Measurements from ENCODE around the gene KIAA0586.

KIAA0586 gene

GRCh38 chr14:58571769-58572472 is 144.4 kb downstream of the KIAA0586 start:
- H4K8ac ChIP-seq (ENCODE audit: low read length): peak overlapping the region; percentile 57
- no peak overlapping the region for H2BK120ac ChIP-seq (ENCODE audit: low read depth, low read length)
- peaks cover 1% of the 10 kb centered on the region for H3K4me1 ChIP-seq (ENCODE audit: control insufficient read depth, insufficient read depth, low read depth, low read length)
- H2BK15ac ChIP-seq (ENCODE audit: low read depth, poor library complexity, severe bottlenecking): no peak overlapping the region
- H3K27me3 ChIP-seq (ENCODE audit: control insufficient read depth in 1 of 2, insufficient read depth in 1 of 2, low read length in 2 of 2): peaks cover 0 to 4% of the 10 kb centered on the region in 2 experiments
- peak; percentile 92 for DNase-seq
- no peak overlapping the region for H2BK5ac ChIP-seq (ENCODE audit: low read depth, low read length, poor library complexity, severe bottlenecking)
- 34% methylated on average over 7 of the region's 9 CpGs for WGBS
- no peak overlapping the region for H3K23ac ChIP-seq (ENCODE audit: low read length in 2 of 2)
- peak overlapping the region; percentile 62 for H2AFZ ChIP-seq (ENCODE audit: low read depth, low read length)
- H3K18ac ChIP-seq (ENCODE audit: low read depth in 1 of 2, low read length in 2 of 2): peak overlapping the region in 1 of 2 experiments; percentile 23
- no peak overlapping the region for H3K9ac ChIP-seq (ENCODE audit: low read length)
- H2AK5ac ChIP-seq (ENCODE audit: low read length, severe bottlenecking): no peak overlapping the region
- peak overlapping the region in 1 of 2 experiments; percentile 17 for H2BK12ac ChIP-seq (ENCODE audit: low read length in 2 of 2)
- no peak overlapping the region for H4K91ac ChIP-seq (ENCODE audit: low read length)
- no peaks in the 10 kb centered on the region for H3K9me3 ChIP-seq (ENCODE audit: control insufficient read depth, low read length)
- H3K79me1 ChIP-seq (replicated peaks; ENCODE audit: low read length, poor library complexity, severe bottlenecking): no peaks in the 10 kb centered on the region
- H3K4me2 ChIP-seq (ENCODE audit: low read length, poor library complexity, severe bottlenecking): peak overlapping the region; percentile 43
- H3K4ac ChIP-seq (ENCODE audit: low read depth in 1 of 2, low read length in 2 of 2): no peak overlapping the region
- H3K36me3 ChIP-seq (ENCODE audit: control insufficient read depth in 1 of 2, insufficient read depth in 2 of 2, low read depth in 1 of 2, low read length in 2 of 2): no peaks in the 10 kb centered on the region
- H3K14ac ChIP-seq (ENCODE audit: low read length in 2 of 2): no peak overlapping the region
- H3K27ac ChIP-seq (ENCODE audit: low read length, poor library complexity, severe bottlenecking): no peak overlapping the region
- H3K4me3 ChIP-seq (ENCODE audit: insufficient read depth in 1 of 2, low read depth in 1 of 2, low read length in 2 of 2): no peak overlapping the region

DNA sequence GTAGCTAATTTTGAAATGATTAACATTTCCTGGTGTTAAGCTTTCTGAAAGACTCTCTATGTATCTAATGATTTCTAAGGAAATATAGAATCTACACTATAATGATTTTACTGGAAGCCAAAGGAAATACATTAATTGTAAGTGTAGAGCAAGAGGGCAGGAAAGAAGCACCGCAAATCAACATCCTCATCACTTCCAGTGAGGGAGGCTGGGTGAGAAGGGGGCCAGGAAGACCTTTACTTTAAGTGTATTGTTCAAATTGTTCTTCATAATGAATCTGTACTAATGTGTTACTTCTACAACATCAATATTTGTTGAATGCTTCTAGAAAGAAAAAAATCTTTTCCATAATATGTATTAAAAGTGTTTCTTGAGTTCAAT is 144.9 kb downstream of the KIAA0586 start:
- Histone ChIP-seq H2BK5ac (ENCODE audit: low read depth, low read length, poor library complexity, severe bottlenecking) (no peak overlapping the region), H3K27me3 (ENCODE audit: control insufficient read depth in 1 of 2, insufficient read depth in 1 of 2, low read length in 2 of 2) (peaks cover 0 to 4% of the 10 kb centered on the region in 2 experiments), H3K4me1 (ENCODE audit: control insufficient read depth, insufficient read depth, low read depth, low read length) (peaks cover 1% of the 10 kb centered on the region), H2BK120ac (ENCODE audit: low read depth, low read length) (no peak overlapping the region), H3K9ac (ENCODE audit: low read length) (no peak overlapping the region), H3K9me3 (ENCODE audit: control insufficient read depth, low read length) (no peaks in the 10 kb centered on the region), H2AK5ac (ENCODE audit: low read length, severe bottlenecking) (no peak overlapping the region), H4K8ac (ENCODE audit: low read length) (no peak overlapping the region), H3K4me3 (ENCODE audit: insufficient read depth in 1 of 2, low read depth in 1 of 2, low read length in 2 of 2) (no peak overlapping the region), H3K14ac (ENCODE audit: low read length in 2 of 2) (no peak overlapping the region), H3K79me1 (replicated peaks; ENCODE audit: low read length, poor library complexity, severe bottlenecking) (no peaks in the 10 kb centered on the region), H3K4me2 (ENCODE audit: low read length, poor library complexity, severe bottlenecking) (no peak overlapping the region), H3K23ac (ENCODE audit: low read length in 2 of 2) (no peak overlapping the region), H3K36me3 (ENCODE audit: control insufficient read depth in 1 of 2, insufficient read depth in 2 of 2, low read depth in 1 of 2, low read length in 2 of 2) (no peaks in the 10 kb centered on the region), H2BK12ac (ENCODE audit: low read length in 2 of 2) (no peak overlapping the region), H3K27ac (ENCODE audit: low read length, poor library complexity, severe bottlenecking) (no peak overlapping the region), H3K18ac (ENCODE audit: low read depth in 1 of 2, low read length in 2 of 2) (no peak overlapping the region), H2BK15ac (ENCODE audit: low read depth, poor library complexity, severe bottlenecking) (no peak overlapping the region), H4K91ac (ENCODE audit: low read length) (no peak overlapping the region), H2AFZ (ENCODE audit: low read depth, low read length) (no peak overlapping the region), H3K4ac (ENCODE audit: low read depth in 1 of 2, low read length in 2 of 2) (no peak overlapping the region)
- WGBS: no CpG with 5 or more reads among the region's 1 CpG
- DNase-seq: no peak

DNA sequence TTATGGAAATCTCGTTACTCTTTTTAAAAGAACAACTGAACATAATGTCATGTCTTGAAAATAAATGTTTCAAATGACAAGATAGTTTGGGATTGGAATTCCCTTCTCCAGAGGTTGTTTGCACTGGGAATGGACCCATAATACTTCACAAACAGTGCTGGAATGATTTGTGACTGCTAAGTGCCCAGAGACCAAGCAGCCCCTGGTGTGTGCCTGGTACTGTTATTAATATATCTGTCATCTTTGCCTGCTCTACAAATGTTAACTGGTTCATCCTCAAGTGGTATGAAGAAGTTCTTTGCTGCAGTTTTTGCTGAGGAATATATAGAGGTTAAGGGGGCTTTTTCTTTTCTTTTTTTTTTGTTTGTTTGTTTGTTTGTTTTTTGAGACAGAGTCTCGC is 145.3 kb downstream of the KIAA0586 start:
- Histone ChIP-seq H2BK15ac (ENCODE audit: low read depth, poor library complexity, severe bottlenecking) (no peak overlapping the region), H2BK5ac (ENCODE audit: low read depth, low read length, poor library complexity, severe bottlenecking) (no peak overlapping the region), H3K18ac (ENCODE audit: low read depth in 1 of 2, low read length in 2 of 2) (no peak overlapping the region), H3K79me1 (replicated peaks; ENCODE audit: low read length, poor library complexity, severe bottlenecking) (no peaks in the 10 kb centered on the region), H3K9me3 (ENCODE audit: control insufficient read depth, low read length) (no peaks in the 10 kb centered on the region), H4K8ac (ENCODE audit: low read length) (no peak overlapping the region), H2BK120ac (ENCODE audit: low read depth, low read length) (no peak overlapping the region), H3K27ac (ENCODE audit: low read length, poor library complexity, severe bottlenecking) (no peak overlapping the region), H3K4ac (ENCODE audit: low read depth in 1 of 2, low read length in 2 of 2) (no peak overlapping the region), H2BK12ac (ENCODE audit: low read length in 2 of 2) (no peak overlapping the region), H3K14ac (ENCODE audit: low read length in 2 of 2) (no peak overlapping the region), H2AFZ (ENCODE audit: low read depth, low read length) (no peak overlapping the region), H3K4me3 (ENCODE audit: insufficient read depth in 1 of 2, low read depth in 1 of 2, low read length in 2 of 2) (no peak overlapping the region), H3K27me3 (ENCODE audit: control insufficient read depth in 1 of 2, insufficient read depth in 1 of 2, low read length in 2 of 2) (peaks cover 0 to 4% of the 10 kb centered on the region in 2 experiments), H3K9ac (ENCODE audit: low read length) (no peak overlapping the region), H2AK5ac (ENCODE audit: low read length, severe bottlenecking) (no peak overlapping the region), H3K36me3 (ENCODE audit: control insufficient read depth in 1 of 2, insufficient read depth in 2 of 2, low read depth in 1 of 2, low read length in 2 of 2) (no peaks in the 10 kb centered on the region), H3K4me2 (ENCODE audit: low read length, poor library complexity, severe bottlenecking) (no peak overlapping the region), H4K91ac (ENCODE audit: low read length) (no peak overlapping the region), H3K23ac (ENCODE audit: low read length in 2 of 2) (no peak overlapping the region), H3K4me1 (ENCODE audit: control insufficient read depth, insufficient read depth, low read depth, low read length) (peaks cover 1% of the 10 kb centered on the region)
- DNase-seq: no peak
- 73% methylated on average over 1 of the region's 2 CpGs for WGBS

DNA sequence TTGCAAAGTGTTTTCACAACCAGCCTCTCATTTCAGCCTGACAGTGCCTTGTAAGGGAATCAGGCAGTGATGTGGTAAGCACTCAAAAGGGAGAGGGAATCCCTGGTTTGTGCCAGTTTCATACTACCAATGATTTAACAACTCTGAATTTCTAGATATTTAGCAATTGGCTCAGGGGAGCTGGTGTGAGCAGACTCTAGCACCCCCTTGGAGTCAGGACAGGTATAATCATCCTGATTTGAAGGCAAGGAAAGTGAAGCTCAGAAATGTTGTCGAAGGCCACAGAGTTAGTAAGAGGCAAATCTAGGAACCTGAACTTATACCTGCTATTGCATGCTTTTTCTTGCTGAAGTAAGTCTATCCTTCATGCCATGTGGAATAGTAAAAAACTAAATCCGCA is 147.1 kb downstream of the KIAA0586 start:
- Histone ChIP-seq H2BK12ac (ENCODE audit: low read length in 2 of 2) (no peak overlapping the region), H3K23ac (ENCODE audit: low read length in 2 of 2) (no peak overlapping the region), H2BK120ac (ENCODE audit: low read depth, low read length) (no peak overlapping the region), H3K9ac (ENCODE audit: low read length) (no peak overlapping the region), H2AFZ (ENCODE audit: low read depth, low read length) (no peak overlapping the region), H4K91ac (ENCODE audit: low read length) (no peak overlapping the region), H3K4me1 (ENCODE audit: control insufficient read depth, insufficient read depth, low read depth, low read length) (peaks cover 1% of the 10 kb centered on the region), H3K27me3 (ENCODE audit: control insufficient read depth in 1 of 2, insufficient read depth in 1 of 2, low read length in 2 of 2) (peaks cover 0 to 4% of the 10 kb centered on the region in 2 experiments), H3K9me3 (ENCODE audit: control insufficient read depth, low read length) (no peaks in the 10 kb centered on the region), H2BK5ac (ENCODE audit: low read depth, low read length, poor library complexity, severe bottlenecking) (no peak overlapping the region), H4K8ac (ENCODE audit: low read length) (no peak overlapping the region), H3K18ac (ENCODE audit: low read depth in 1 of 2, low read length in 2 of 2) (no peak overlapping the region), H3K4ac (ENCODE audit: low read depth in 1 of 2, low read length in 2 of 2) (no peak overlapping the region), H3K4me3 (ENCODE audit: insufficient read depth in 1 of 2, low read depth in 1 of 2, low read length in 2 of 2) (no peak overlapping the region), H3K14ac (ENCODE audit: low read length in 2 of 2) (no peak overlapping the region), H2AK5ac (ENCODE audit: low read length, severe bottlenecking) (no peak overlapping the region), H2BK15ac (ENCODE audit: low read depth, poor library complexity, severe bottlenecking) (no peak overlapping the region), H3K36me3 (ENCODE audit: control insufficient read depth in 1 of 2, insufficient read depth in 2 of 2, low read depth in 1 of 2, low read length in 2 of 2) (no peaks in the 10 kb centered on the region), H3K4me2 (ENCODE audit: low read length, poor library complexity, severe bottlenecking) (no peak overlapping the region), H3K27ac (ENCODE audit: low read length, poor library complexity, severe bottlenecking) (no peak overlapping the region), H3K79me1 (replicated peaks; ENCODE audit: low read length, poor library complexity, severe bottlenecking) (no peaks in the 10 kb centered on the region)
- no peak for DNase-seq
- 86% methylated on average over 2 of the region's 2 CpGs for WGBS

Data from mesenchymal stem cell (in vitro differentiated cells and primary cell).